SK-N-MC (cell line): Measurements from ENCODE around the gene HIBCH.
A peak's percentile ranks its signal among the peaks of the same experiment; 100 is the strongest.
"Not testable (repeated sequence)": the region's sequence is repeated elsewhere in the genome, so short reads cannot be mapped to it uniquely, and the experiment has no call there.

Experiments
- DNase-seq: peaks from one replicate; pipeline ENCODE4 v3.0.0-alpha.2; 2011; ENCODE audit warnings: low read depth, low spot score
- H3K27ac ChIP-seq: fragments of 200-600 bp; sonication (generic); 2 replicates; pipeline ENCODE4 v1.5.1; 2016; ENCODE audit warnings: mixed run types
- H3K36me3 ChIP-seq: fragments of 200-600 bp; sonication (generic); 2 replicates; pipeline ENCODE4 v1.6.1; 2017; ENCODE audit warnings: antibody characterized with exemption, low read length, mixed read lengths; ENCODE audit not compliant: insufficient read depth
- H3K4me3 ChIP-seq: fragments of 200-600 bp; sonication (generic); 2 replicates; pipeline ENCODE4 v1.5.1; 2016
- H3K9ac ChIP-seq: fragments of 200-600 bp; sonication (generic); 2 replicates; pipeline ENCODE4 v1.8.0; 2017; ENCODE audit warnings: mixed run types, mixed read lengths; ENCODE audit not compliant: insufficient read length
- H3K9me3 ChIP-seq: fragments of 200-600 bp; sonication (generic); 2 replicates; pipeline ENCODE4 v1.6.1; 2017; ENCODE audit warnings: low read depth, mild to moderate bottlenecking, antibody characterized with exemption, low read length, moderate library complexity, mixed read lengths
- EZH2 ChIP-seq: fragments of 200-600 bp; sonication (generic); IDR thresholded peaks from one replicate; pipeline ENCODE4 v1.6.1; 2017; ENCODE audit warnings: antibody characterized with exemption
- FOXP2 ChIP-seq: optimal IDR thresholded peaks from 2 replicates; pipeline ENCODE3; 2011; ENCODE audit warnings: mild to moderate bottlenecking, moderate library complexity; ENCODE audit not compliant: insufficient read depth; ENCODE audit errors: extremely low read length, control extremely low read depth
- POLR2AphosphoS5 ChIP-seq: IDR thresholded peaks from 2 replicates; pipeline ENCODE4 v1.6.1; 2012; ENCODE audit warnings: mild to moderate bottlenecking, low read depth, low read length, borderline replicate concordance

HIBCH gene

GRCh38 chr2:190318931-190319554 lies 583 bp downstream of the HIBCH start:
- no peak for TF ChIP-seq FOXP2
- TF ChIP-seq EZH2, result no peak
- TF ChIP-seq POLR2AphosphoS5, result no peak
- Histone ChIP-seq H3K4me3 (peak overlapping the region; percentile 84), H3K27ac (no peak overlapping the region), H3K9me3 (no peaks in the 10 kb centered on the region), H3K36me3 (no peaks in the 10 kb centered on the region), H3K9ac (peak overlapping the region; percentile 76)
- no peak for DNase-seq

GRCh38 chr2:190318514-190318913 lies 1.1 kb downstream of the HIBCH start:
- peak overlapping the region; percentile 76 for H3K9ac ChIP-seq
- H3K27ac ChIP-seq, result no peak overlapping the region
- peak overlapping the region; percentile 84 for H3K4me3 ChIP-seq

GRCh38 chr2:190315273-190315672 lies 4.4 kb downstream of the HIBCH start:
- Histone ChIP-seq H3K27ac (no peak overlapping the region), H3K4me3 (no peak overlapping the region), H3K9ac (no peak overlapping the region), H3K36me3 (no peaks in the 10 kb centered on the region), H3K9me3 (no peaks in the 10 kb centered on the region)
- DNase-seq, result no peak
- TF ChIP-seq FOXP2 (no peak), EZH2 (no peak), POLR2AphosphoS5 (no peak)

More at GRCh38 chr2:190318514-190318913, 1.1 kb downstream of the HIBCH start:
- no peaks in the 10 kb centered on the region for H3K36me3 ChIP-seq
- no peak for DNase-seq
- no peaks in the 10 kb centered on the region for H3K9me3 ChIP-seq
- TF ChIP-seq FOXP2, result no peak
- no peak for TF ChIP-seq POLR2AphosphoS5
- TF ChIP-seq EZH2, result no peak

GRCh38 chr2:190313880-190314279 lies 5.7 kb downstream of the HIBCH start:
- no peak overlapping the region for H3K27ac ChIP-seq
- no peaks in the 10 kb centered on the region for H3K9me3 ChIP-seq
- H3K36me3 ChIP-seq, result 0 out of 2 replicates have a peak, but pooled peaks cover 4% of the 10 kb centered on the region
- DNase-seq, result no peak
- no peak for TF ChIP-seq FOXP2
- TF ChIP-seq EZH2, result no peak
- TF ChIP-seq POLR2AphosphoS5, result no peak
- no peak overlapping the region for H3K4me3 ChIP-seq
- no peak overlapping the region for H3K9ac ChIP-seq

- not testable (repeated sequence) for DNase-seq, H3K9me3 ChIP-seq, H3K27ac ChIP-seq, H3K4me3 ChIP-seq, H3K9ac ChIP-seq
- H3K36me3 ChIP-seq, result peaks cover 11% of the 10 kb centered on the region
Measured at GRCh38 chr2:190312635-190313025, 7.0 kb downstream of the HIBCH start.

- no peak for TF ChIP-seq EZH2
- no peak for TF ChIP-seq POLR2AphosphoS5
- TF ChIP-seq FOXP2, result no peak
- H3K36me3 ChIP-seq, result peaks cover 11% of the 10 kb centered on the region
- no peak for DNase-seq
- H3K27ac ChIP-seq, result no peak overlapping the region
- H3K9me3 ChIP-seq, result no peaks in the 10 kb centered on the region
- no peak overlapping the region for H3K9ac ChIP-seq
- H3K4me3 ChIP-seq, result no peak overlapping the region
Measured at GRCh38 chr2:190311893-190312634, 7.6 kb downstream of the HIBCH start.

GRCh38 chr2:190308031-190308430 lies 11.6 kb downstream of the HIBCH start:
- H3K9me3 ChIP-seq, result no peaks in the 10 kb centered on the region
- no peak for DNase-seq
- no peak overlapping the region for H3K4me3 ChIP-seq
- H3K27ac ChIP-seq, result no peak overlapping the region
- TF ChIP-seq POLR2AphosphoS5 (no peak), EZH2 (no peak)
- H3K36me3 ChIP-seq, result peaks cover 13% of the 10 kb centered on the region
- H3K9ac ChIP-seq, result no peak overlapping the region

GRCh38 chr2:190304404-190304803 lies 15.2 kb downstream of the HIBCH start:
- no peak for TF ChIP-seq EZH2
- no peak for TF ChIP-seq POLR2AphosphoS5
- TF ChIP-seq FOXP2, result no peak
- Histone ChIP-seq H3K27ac (no peak overlapping the region), H3K36me3 (peaks cover 28% of the 10 kb centered on the region), H3K4me3 (no peak overlapping the region), H3K9me3 (no peaks in the 10 kb centered on the region), H3K9ac (no peak overlapping the region)
- DNase-seq, result no peak

- no peaks in the 10 kb centered on the region for H3K9me3 ChIP-seq
- H3K27ac ChIP-seq, result no peak overlapping the region
- no peak for TF ChIP-seq POLR2AphosphoS5
- no peak for TF ChIP-seq EZH2
- no peak for TF ChIP-seq FOXP2
- DNase-seq, result no peak
- H3K9ac ChIP-seq, result no peak overlapping the region
- no peak overlapping the region for H3K4me3 ChIP-seq
- peaks cover 26% of the 10 kb centered on the region for H3K36me3 ChIP-seq
Measured at GRCh38 chr2:190303647-190304046, 16.0 kb downstream of the HIBCH start.
